ENCODE results near the gene CST6. TPM values are rescaled to one million over a fixed set of nuclear protein-coding genes. Genes with fewer than 3 reads are reported as not detected.

The CST6 gene
- total and polyA plus RNA-seq, 2 experiments from 2014 or later: 4.2 to 8.3 TPM

- DNase-seq (ENCODE audit: low spot score) (no peak), ATAC-seq (no peak)
- H3K27ac ChIP-seq (ENCODE audit: low read depth): no peak overlapping the region
- no peaks in the 10 kb centered on the region for H3F3A ChIP-seq (replicated peaks; ENCODE audit: low read depth)
- no peaks in the 10 kb centered on the region; the same call in 1 of the 2 replicates for H4K20me1 ChIP-seq (replicated peaks; ENCODE audit: insufficient read depth)
- Mint-ChIP-seq H3K27me3 (ENCODE audit: insufficient read depth, low read depth, poor library complexity) (peaks cover 23% of the 10 kb centered on the region), H3K4me1 (peaks cover 6% of the 10 kb centered on the region; the same call in 2 of the 3 replicates), H3K27ac (no peak overlapping the region), H3K4me3 (no peak overlapping the region), H3K9me3 (no peaks in the 10 kb centered on the region; the same call in 2 of the 3 replicates), H3K36me3 (ENCODE audit: low read depth) (peaks cover 42% of the 10 kb centered on the region)
- H3K79me2 ChIP-seq (replicated peaks; ENCODE audit: insufficient read depth): no peaks in the 10 kb centered on the region
- TF ChIP-seq ETS1 (IDR thresholded peaks at IDR 0.05) (no peak), CREB1 (CRISPR knock-in tag; IDR thresholded peaks at IDR 0.05; ENCODE audit: low read depth) (no peak)
- H3K4me1 ChIP-seq (ENCODE audit: insufficient read depth): no peaks in the 10 kb centered on the region
- H2AFZ ChIP-seq: no peak overlapping the region
- no peak overlapping the region for H3K4me2 ChIP-seq
- H3K9me2 ChIP-seq (ENCODE audit: insufficient read depth): no peaks in the 10 kb centered on the region
- H3K36me3 ChIP-seq (ENCODE audit: insufficient read depth): no peaks in the 10 kb centered on the region
- H3K4me3 ChIP-seq: no peak overlapping the region
- no peaks in the 10 kb centered on the region for H3K27me3 ChIP-seq (ENCODE audit: insufficient read depth)
These were observed 34.0 kb upstream of the CST6 start for GRCh38 chr11:65977621-65978390.

- H3K4me1 Mint-ChIP-seq: peaks cover 6% of the 10 kb centered on the region; the same call in 2 of the 3 replicates
- no peak overlapping the region for H3K4me3 Mint-ChIP-seq
- H2AFZ ChIP-seq: no peak overlapping the region
- no peak overlapping the region for H3K27ac ChIP-seq (ENCODE audit: low read depth)
- H3K27ac Mint-ChIP-seq: no peak overlapping the region
- no peaks in the 10 kb centered on the region for H3F3A ChIP-seq (replicated peaks; ENCODE audit: low read depth)
- no peaks in the 10 kb centered on the region for H3K4me1 ChIP-seq (ENCODE audit: insufficient read depth)
- H3K9me2 ChIP-seq (ENCODE audit: insufficient read depth): no peaks in the 10 kb centered on the region
- H3K4me3 ChIP-seq: no peak overlapping the region
- ATAC-seq: no peak
- peaks cover 34% of the 10 kb centered on the region for H3K36me3 Mint-ChIP-seq (ENCODE audit: low read depth)
- no peak for DNase-seq (ENCODE audit: low spot score)
- no peaks in the 10 kb centered on the region; the same call in 2 of the 3 replicates for H3K9me3 Mint-ChIP-seq
- no peak overlapping the region for H3K4me2 ChIP-seq
- H3K79me2 ChIP-seq (replicated peaks; ENCODE audit: insufficient read depth): no peaks in the 10 kb centered on the region
- no peaks in the 10 kb centered on the region for H4K20me1 ChIP-seq (replicated peaks; ENCODE audit: insufficient read depth)
- no peaks in the 10 kb centered on the region for H3K36me3 ChIP-seq (ENCODE audit: insufficient read depth)
- no peaks in the 10 kb centered on the region for H3K27me3 ChIP-seq (ENCODE audit: insufficient read depth)
- peaks cover 23% of the 10 kb centered on the region for H3K27me3 Mint-ChIP-seq (ENCODE audit: insufficient read depth, low read depth, poor library complexity)
- TF ChIP-seq ZNF331 (CRISPR knock-in tag; IDR thresholded peaks at IDR 0.05; ENCODE audit: low read depth): no peak
- no peak for TF ChIP-seq NANOG (IDR thresholded peaks at IDR 0.05; ENCODE audit: borderline replicate concordance)
- no peak for TF ChIP-seq ETS1 (IDR thresholded peaks at IDR 0.05)
- TF ChIP-seq STAT1 (IDR thresholded peaks at IDR 0.05; ENCODE audit: unreplicated experiment): no peak
- no peak for TF ChIP-seq POLR2AphosphoS5 (IDR thresholded peaks at IDR 0.05; ENCODE audit: low read depth)
- no peak for TF ChIP-seq EZH2 (IDR thresholded peaks at IDR 0.05; ENCODE audit: low read depth, unreplicated experiment)
- no peak for TF ChIP-seq CTCF (conservative IDR thresholded peaks at IDR 0.05; ENCODE audit: low read depth in 2 of 2)
- no peak for TF ChIP-seq ZNF114 (CRISPR knock-in tag; IDR thresholded peaks at IDR 0.05)
- no peak for TF ChIP-seq REST (IDR thresholded peaks at IDR 0.05; ENCODE audit: unreplicated experiment)
- TF ChIP-seq JUNB (IDR thresholded peaks at IDR 0.05; ENCODE audit: unreplicated experiment): no peak
These were observed 33.2 kb upstream of the CST6 start for GRCh38 chr11:65978391-65979238.
